ENCODE data around the gene ZDHHC8.

Gene ZDHHC8

DNA sequence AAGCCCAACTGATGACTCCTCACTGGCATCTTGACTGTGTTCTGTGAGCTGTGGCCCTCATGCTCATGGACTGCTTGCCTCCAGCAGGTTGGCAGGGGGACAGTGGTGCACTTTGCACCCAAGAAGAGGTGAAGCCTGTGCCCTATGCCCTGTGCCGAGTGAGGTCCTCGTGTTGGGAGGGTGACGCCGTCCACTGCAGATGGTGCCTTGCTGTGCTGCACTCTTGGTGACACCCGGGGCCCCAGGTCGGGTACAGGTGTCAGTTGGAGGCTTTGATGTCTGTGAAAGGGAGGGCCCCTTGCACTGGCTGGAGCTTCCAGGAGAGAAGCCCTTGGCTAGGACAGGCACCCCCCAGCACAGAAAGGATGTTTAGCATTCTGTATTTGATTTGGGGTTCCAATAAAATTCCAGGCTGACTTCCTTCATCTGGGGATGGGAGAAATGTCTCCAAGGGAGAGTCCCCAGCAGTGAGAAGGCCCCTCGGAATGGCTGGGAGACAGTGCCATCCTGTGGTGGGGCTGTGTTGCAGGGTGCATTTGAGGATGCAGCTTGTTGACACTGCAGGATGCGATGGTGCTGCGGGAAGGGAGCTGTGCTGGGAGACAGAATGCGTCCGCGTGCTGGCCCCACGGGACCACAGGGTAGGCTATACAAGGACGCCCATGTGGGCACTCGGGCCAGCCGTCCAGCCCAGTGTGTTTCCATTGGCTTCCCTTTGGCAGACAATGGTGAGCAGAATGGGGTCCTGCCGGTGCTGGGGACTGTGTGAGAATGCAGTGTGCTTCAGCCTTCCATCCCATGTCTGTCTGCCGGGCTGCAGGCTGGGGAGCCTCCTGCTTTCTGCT, 2.5 kb upstream of the ZDHHC8 start:
- DNase-seq (ENCODE audit: low read depth in 2 of 2) = peak; percentile 29 to 34

DNA sequence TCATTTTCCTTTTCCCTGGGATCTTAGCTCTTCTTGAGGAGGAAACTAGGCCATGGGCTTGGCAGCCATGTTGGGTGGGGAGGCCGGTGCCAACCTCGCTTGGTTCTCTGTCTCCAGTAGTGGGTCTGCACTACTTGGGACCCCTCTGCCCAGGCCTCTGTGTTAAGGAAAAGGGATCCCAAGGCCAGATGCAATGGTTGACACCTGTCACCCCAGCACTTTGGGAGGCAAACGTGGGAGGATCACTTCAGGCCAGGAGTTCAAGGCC, 1.9 kb upstream of the ZDHHC8 start:
- no peak for DNase-seq (ENCODE audit: low read depth in 2 of 2)

DNA sequence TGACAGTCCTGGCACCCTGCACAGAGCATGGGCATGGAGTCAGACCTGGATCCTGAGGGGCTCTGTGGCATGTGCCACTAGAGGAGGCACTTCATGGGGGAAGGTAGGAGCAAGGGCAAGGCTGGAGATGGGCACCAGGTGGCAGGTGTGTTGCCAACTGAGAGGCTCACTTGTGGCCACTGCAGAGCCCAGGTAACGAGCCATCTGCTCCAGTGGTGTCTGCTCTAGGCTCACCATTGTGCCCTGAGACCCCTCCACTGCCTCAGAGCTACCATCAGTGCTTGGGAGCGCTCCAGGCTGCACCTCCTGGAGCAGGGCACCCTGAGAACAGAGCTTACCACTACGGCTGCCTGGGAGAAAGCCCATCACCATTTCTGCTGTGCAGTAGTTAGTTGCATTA, 1.3 kb upstream of the ZDHHC8 start:
- no peak for DNase-seq (ENCODE audit: low read depth in 2 of 2)

DNA sequence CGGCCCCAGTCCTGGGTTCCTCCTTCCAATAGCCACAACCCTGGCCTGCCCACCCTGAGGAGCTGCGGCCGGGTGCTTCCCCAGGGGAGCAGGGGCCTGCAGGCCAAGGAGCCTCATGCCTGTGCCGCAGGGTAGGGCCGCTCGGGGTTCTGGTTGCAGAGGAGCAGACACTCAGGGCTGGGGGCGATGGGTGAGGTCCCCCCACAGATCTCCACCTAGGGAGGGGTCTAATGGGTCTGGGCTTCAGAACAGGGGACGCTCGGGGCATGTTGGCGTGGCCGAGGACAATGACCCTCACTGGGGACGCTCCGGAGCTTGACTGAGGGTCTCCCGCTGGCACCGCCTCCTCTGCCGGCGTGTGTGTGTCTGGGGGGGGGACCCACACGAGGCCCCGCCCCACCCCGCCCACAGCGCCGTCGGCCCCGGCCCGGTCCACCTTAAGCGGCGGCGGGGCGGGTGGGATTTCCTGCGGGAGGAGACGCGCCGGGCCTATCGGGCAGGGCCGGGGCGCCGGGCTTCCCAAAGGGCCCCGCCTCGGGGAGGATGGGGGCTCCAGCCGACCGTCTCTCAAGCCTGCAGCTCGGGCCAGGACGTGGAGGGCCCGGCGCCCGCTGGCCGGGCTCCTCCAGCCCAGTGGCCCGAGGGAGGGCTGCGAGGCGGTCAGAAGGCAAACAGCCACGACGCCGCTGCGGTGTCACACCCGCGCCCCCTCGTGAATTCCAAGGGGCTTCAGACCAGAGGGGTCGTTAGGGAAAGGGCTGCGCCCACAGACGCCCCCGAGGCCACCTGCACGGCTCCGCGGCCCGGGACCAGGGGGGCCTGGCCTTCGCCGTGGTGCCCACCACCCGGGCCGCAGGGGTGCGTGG, 640 bp upstream of the ZDHHC8 start:
- DNase-seq (ENCODE audit: low read depth in 2 of 2) = peak; percentile 74 to 75

DNA sequence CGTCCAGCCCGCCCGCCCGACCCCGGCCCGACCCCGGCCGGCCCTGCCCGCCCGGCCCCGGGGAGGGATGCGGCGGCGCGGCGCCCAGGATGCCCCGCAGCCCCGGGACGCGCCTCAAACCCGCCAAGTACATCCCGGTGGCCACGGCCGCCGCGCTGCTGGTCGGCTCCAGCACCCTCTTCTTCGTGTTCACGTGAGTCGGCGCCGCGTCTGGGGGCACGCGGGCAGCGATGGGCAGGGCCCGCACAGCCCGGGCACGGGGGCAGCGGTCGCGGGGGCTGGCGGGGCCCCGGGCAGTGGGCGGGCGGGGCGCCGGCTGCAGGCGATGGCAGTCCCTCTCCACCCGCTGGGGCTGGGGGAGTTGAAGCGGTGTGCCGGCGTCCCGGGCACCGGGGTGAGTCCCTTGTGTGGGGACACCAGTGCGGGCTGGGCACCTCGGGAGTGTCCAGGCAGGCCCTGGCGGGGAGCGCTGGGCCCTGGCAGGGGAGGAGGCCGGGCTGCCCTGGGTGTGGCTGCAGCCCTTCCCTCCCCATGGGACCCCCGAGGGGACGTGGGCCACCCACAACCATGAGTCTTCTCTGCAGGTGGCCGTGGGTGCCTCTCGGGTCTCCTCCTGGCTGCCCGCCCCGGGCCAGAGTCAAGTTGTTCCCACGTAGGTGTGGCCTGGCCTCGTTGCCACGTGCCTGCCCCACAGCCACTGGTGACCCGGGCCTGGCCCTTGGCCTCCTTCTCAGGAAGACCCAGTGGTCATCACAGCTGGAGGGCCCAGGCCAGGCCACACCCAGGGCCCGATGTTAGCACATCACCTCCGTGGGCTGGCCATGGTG, 468 bp downstream of the ZDHHC8 start:
- DNase-seq (ENCODE audit: low read depth in 2 of 2) = no peak

DNA sequence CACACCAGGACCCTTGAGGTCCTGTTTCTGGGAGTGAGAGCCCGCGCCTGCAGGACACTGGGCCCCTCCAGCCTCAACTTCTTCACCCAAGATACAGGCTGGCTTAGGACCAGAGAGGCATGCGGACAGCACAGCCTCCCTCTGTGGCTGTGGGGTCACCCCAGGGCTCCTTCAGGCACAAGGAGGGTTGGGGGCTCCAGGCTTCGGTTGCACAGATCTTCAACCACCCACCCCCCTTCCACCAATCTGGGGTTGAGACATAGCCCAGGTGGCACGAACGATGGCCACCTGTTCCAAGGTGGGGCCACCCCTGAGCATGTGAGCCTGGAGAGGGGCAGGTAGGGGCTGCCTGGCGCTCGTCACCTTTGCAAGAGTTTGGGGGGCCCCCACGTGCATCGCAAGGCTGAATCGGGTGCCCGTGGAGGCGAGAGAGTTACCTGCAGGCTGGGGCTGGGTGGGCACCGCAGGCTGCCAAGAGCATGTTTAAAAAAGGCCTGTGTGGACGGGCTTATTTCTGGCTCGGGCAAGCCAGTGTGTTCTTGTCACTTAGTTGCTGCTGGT, 1.2 kb downstream of the ZDHHC8 start:
- DNase-seq (ENCODE audit: low read depth in 2 of 2) = no peak

DNA sequence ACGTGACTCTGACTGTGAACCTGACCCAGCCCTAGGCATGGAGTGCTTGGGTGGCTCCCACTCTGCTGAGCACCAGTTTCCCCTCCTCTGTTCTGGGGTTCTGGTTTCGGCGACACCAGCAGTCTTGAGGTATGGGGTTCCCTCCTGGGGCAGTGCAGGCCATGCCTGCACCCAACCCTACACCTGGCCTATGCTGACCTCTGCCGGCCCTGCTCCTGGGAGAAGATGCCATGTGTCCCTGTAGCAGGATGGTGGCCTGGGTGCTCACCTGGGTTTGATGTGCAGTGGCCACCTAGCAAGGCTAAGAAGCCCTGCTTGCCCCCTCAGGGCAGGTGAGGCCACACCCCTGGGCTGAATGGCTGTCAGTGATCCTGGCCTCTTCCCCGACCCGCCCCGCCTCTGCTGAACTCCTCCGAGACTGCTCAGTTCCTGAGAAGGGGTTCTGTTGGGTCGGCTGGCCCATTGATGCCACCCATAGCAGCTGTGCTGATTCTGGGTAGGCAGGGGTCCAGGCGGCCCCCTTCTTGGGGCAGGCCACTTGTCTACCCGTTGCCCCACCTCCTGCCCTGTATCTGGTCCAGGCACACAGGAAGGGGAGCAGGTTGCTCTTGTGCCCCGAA, 2.4 kb downstream of the ZDHHC8 start:
- DNase-seq (ENCODE audit: low read depth in 2 of 2) = no peak

DNA sequence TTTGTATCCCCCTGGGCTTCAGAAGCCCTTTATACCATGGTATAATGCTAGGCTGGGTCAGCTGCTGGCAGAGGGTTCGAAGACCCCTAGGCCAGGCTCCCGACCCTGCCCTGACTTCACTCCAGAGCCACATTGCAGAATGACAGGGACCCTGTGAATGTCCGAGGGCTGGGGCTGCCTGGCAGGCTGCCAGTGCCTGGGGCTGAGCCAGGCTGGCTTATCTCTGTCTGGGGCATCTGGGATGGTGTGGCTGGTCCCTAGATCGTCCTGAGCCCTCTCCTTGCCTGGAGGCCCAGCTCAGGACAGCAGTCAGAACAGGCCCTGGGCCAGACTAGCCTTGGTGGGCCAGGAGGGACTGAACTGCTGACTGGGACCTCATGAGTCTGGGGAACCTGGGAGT, 3.7 kb downstream of the ZDHHC8 start:
- DNase-seq (ENCODE audit: low read depth in 2 of 2) = no peak

DNA sequence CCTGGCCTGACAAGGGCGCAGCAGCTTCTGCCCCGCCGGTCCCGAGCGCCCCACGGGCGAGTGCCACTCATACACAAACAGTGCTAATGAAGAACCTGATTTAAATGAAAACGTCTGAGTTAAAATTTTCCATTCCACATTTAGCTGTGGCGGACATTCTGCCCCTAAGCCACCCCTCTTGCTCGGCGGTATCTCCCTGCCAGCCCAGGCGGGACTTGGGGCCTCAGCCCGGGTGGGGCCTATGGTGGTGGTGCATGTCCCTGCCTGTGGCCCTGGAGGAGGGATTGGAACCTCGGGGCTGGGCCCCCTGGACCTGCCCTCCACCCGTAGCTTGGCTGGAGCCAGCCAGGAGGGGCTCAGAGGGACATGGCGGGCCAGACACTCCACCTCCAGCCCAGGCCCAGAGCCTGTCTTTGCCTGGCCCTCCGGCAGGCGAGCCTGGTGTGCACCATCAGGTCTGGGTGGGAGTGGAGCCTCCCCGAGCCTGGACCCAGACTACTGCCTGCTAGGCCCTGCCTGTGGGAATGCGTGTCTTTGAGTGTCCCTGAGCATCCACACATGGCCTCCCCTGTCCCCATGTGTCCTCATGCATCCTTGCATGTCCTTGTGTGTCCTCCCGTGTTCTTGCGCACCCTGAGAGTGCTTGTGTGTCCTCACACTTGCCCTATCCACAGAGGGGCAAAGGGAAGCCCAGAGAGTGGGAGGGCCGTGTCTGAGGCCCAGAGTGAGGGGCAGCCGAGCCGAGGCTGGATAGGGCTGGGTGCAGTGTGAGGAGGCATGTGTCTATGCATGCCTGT, 4.4 kb downstream of the ZDHHC8 start:
- DNase-seq (ENCODE audit: low read depth in 2 of 2) = no peak

DNA sequence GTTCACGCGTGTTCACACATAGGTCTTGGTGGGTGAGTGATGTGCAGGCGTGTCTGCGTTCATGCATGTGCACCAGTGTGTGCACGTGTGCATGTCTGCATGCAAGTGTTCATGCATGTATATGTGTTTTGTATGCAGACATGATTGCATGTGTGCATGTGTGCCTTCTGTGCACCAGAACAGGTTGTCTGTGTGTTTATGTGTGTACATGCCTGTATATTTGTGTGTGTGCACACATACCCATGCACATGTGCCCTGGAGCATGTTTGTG, 4.9 kb downstream of the ZDHHC8 start:
- DNase-seq (ENCODE audit: low read depth in 2 of 2) = no peak

DNA sequence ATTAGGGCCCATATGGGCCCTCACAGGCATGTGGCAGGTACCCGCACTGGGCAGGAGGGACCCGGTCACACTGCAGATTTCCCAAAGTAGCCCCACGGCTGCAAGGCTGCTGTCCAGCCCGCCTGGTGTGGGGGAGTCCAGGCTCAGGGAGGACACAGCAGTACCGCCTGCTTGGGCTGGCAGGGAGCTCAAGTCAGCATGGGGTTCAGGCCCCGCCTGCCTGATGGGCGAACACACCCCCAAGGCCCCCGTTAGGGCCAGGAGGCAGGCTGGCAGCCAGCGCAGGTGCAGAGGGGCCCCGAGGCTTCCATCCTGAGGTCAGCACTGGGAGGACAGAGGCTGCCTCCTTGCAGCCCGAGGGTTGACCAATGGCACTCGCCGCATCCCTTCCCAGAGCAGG, 5.5 kb downstream of the ZDHHC8 start:
- DNase-seq (ENCODE audit: low read depth in 2 of 2) = no peak

DNA sequence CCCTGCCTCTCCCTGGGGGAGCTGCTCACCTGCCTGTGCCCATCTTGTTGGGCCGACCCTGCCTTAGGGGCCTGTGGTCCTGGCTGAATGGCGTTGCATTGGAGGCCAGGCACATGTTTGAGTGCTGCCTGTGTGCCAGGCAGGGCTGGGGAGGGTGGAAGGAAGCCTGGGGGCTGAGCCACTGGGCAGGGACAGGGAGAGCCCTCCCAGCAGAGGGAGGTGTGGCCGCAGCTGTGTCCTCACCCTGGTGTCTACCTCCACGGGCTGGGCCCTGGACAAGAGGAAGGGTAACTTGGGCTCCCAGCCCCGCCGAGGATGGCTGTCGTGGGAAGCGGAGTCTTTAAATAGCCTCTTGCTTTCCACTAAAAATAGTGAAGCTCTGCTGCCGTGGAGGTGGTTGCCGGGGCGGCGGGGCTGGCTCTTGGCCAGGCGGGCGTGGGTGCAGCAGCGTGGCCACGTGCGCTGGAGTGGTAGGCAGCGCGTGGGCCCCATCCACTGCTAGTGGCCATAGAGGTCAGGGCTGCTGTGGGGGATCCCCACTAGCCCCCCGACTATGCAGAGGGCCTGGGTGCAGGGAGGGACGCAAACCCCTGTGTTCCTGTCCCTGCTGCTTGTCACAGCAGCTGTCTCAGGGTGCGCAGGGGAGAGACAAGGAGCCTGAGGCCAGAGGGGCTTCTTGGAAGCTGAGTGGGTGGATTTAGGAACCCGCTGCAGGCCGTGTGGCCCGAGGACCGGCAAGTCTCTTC, 6.2 kb downstream of the ZDHHC8 start:
- DNase-seq (ENCODE audit: low read depth in 2 of 2) = no peak

DNA sequence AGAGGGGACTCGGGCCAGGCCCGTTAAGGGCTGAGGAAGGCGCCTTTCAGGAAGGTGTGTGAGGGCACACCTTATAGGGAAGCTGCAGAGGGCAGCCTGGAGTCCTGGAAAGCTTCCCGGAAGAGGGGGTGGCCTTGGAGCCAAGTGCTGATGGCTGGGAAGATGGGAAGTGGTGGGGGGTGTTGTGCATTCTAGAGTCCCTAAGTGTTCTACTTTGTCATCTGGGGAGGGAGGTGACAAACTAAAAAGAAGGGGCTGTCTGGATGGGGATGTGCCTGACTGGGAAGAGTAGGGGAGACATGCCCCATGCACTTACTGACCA, 6.8 kb downstream of the ZDHHC8 start:
- no peak for DNase-seq (ENCODE audit: low read depth in 2 of 2)

DNA sequence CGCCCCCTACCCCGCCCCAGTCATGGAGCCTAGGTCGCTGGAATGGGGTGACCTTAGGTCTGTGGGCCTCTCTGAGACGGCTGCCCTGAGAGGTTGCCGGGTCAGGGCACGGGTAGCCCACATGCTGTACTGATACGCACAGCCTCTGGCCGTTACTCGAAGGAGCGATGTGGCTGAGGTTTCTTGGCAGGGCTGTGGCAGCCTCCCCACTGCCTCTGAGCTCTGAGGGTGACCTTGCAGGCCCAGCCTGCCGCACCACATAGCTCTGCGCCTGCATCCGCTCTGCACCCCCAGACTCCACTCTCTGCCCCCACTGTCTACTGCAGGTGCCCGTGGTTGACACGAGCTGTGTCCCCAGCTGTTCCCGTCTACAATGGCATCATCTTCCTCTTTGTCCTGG, 7.3 kb downstream of the ZDHHC8 start:
- no peak for DNase-seq (ENCODE audit: low read depth in 2 of 2)

DNA sequence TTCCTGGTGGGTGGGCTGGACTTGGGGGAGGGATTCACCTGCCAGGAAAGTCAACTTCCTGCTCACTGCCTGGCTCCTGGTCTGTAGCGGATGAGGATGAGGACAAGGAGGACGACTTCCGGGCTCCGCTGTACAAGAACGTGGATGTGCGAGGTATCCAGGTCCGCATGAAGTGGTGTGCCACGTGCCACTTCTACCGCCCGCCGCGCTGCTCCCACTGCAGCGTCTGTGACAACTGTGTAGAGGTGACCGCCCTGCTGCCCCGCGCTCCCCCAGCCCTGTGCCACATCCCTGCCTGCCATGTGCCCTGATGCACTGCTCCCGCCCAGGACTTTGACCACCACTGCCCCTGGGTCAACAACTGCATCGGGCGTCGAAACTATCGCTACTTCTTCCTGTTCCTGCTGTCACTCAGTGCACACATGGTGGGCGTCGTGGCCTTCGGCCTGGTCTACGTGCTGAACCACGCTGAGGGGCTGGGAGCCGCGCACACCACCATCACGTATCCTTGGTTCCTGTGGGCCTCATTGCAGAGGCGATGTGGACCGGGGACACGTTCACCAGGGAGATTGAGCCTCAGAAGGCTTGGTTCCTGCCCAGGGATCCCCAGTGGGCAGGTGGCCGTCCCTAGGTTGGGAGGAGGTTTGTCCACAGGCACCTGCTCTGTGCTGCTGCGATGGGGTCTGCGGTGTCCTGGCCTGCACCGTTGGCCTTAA, 7.9 kb downstream of the ZDHHC8 start:
- no peak for DNase-seq (ENCODE audit: low read depth in 2 of 2)

DNA sequence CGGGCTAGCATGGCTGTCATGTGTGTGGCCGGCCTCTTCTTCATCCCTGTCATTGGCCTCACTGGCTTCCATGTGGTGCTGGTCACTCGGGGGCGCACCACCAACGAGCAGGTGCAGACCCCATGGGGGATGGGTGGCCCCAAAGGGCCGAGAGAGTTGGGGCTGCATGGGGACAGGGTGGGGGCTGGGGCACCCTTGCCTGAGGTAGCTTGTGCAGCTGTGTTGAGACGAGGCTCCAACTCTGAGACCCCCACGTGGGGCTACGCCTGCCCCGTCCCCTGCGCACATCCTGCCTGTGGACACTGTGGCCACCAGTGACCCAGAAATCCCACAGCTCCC, 8.5 kb downstream of the ZDHHC8 start:
- DNase-seq (ENCODE audit: low read depth in 2 of 2) = no peak

DNA sequence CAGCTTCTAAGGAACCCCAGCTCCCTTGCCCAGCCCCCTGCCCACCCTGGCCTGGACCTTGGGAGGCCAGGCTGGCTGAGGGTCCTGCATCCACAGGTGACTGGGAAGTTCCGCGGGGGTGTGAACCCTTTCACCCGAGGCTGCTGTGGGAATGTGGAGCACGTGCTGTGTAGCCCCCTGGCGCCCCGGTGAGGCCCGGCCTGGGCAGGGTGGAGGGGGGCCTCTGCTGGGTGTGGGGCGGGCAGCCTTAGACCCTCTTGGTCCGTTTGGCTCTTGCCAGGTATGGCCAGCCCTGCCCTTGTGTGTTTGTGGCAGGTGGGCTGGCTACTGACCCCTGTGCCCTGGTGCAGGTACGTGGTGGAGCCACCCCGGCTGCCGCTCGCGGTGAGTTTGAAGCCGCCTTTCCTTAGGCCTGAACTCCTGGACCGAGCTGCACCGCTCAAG, 8.9 kb downstream of the ZDHHC8 start:
- DNase-seq (ENCODE audit: low read depth in 2 of 2) = no peak

DNA sequence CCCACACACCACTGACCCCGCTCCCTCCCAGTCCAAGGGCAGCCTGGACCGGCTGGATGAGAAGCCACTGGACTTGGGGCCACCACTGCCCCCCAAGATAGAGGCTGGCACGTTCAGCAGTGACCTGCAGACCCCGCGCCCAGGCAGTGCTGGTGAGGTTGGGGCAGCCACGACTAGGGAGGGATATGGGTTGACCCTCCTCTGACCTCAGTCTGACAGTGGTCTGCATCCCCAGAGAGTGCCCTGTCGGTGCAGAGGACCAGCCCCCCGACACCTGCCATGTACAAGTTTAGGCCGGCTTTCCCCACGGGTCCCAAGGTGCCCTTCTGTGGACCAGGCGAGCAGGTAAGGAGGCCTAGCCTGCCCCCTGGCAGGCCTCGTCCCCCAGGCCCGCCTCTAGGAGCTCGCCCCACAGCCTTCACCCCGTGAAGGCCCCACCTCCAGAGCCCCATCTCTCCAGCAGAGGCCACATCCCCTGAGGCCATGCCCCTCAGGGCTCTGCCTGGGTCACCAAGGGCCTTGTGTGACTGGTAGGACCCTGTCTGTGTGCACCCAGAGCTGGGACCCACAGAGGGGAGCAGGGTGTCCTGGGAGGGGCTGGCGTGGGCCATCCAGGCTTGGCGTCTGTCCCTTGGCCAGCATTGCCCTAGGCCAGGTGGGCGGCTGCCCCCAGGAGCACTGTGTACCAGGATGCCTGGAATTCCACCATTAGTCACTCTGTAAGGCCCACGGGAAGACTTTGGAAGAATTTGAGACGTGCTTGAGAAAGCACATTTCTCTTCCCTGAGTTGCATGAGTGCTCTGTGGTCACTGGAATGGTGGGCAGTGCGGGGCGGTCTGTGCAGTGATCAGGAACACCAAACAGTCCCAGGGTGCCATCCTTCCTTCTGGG, 9.8 kb downstream of the ZDHHC8 start:
- no peak for DNase-seq (ENCODE audit: low read depth in 2 of 2)
